ENCODE data around the gene KLF16.
"Not testable (repeated sequence)": the region's sequence is repeated elsewhere in the genome, so short reads cannot be mapped to it uniquely, and the experiment has no call there.

KLF16 gene

GRCh38 chr19:1883784-1884183 lies 20.4 kb upstream of the KLF16 start:
- DNase-seq: no peak

- no peak for DNase-seq
Observed at GRCh38 chr19:1882786-1883692, 19.7 kb upstream of the KLF16 start.

GRCh38 chr19:1882089-1882785 lies 18.9 kb upstream of the KLF16 start:
- no peak for DNase-seq

GRCh38 chr19:1881393-1882088 lies 18.2 kb upstream of the KLF16 start:
- not testable (repeated sequence) for DNase-seq

- no peak for DNase-seq
Observed at GRCh38 chr19:1880611-1881392, 17.4 kb upstream of the KLF16 start.

GRCh38 chr19:1879982-1880381 lies 16.6 kb upstream of the KLF16 start:
- DNase-seq: not testable (repeated sequence)

- DNase-seq: not testable (repeated sequence)
Observed at GRCh38 chr19:1878583-1878982, 15.2 kb upstream of the KLF16 start.

- not testable (repeated sequence) for DNase-seq
Observed at GRCh38 chr19:1877280-1877660, 13.9 kb upstream of the KLF16 start.

GRCh38 chr19:1876496-1877279 lies 13.3 kb upstream of the KLF16 start:
- not testable (repeated sequence) for DNase-seq

GRCh38 chr19:1875646-1876495 lies 12.5 kb upstream of the KLF16 start:
- DNase-seq: peak; percentile 64

- DNase-seq: not testable (repeated sequence)
Observed at GRCh38 chr19:1875265-1875645, 11.9 kb upstream of the KLF16 start.

GRCh38 chr19:1874554-1875185 lies 11.3 kb upstream of the KLF16 start:
- no peak for DNase-seq

GRCh38 chr19:1873524-1874473 lies 10.4 kb upstream of the KLF16 start:
- no peak for DNase-seq

- DNase-seq: no peak
Observed at GRCh38 chr19:1872807-1873523, 9.6 kb upstream of the KLF16 start.

GRCh38 chr19:1871630-1872029 lies 8.3 kb upstream of the KLF16 start:
- no peak for DNase-seq

- DNase-seq: no peak
Observed at GRCh38 chr19:1871140-1871597, 7.8 kb upstream of the KLF16 start.

GRCh38 chr19:1868971-1869370 lies 5.6 kb upstream of the KLF16 start:
- DNase-seq: no peak

- DNase-seq: no peak
Observed at GRCh38 chr19:1867349-1867724, 4.0 kb upstream of the KLF16 start.

All from amniotic stem cell (primary cell).